SK-N-SH (cell line): Measurements from ENCODE around the gene SEMA3F.

Experiments used
- FOXM1 ChIP-seq: IDR thresholded peaks from 2 replicates; pipeline ENCODE4 v1.4.0; 2012; ENCODE audit warnings: low read depth, mild to moderate bottlenecking
- JUND ChIP-seq: IDR thresholded peaks from 2 replicates; pipeline ENCODE4 v1.4.0; 2012
- POLR2AphosphoS5 ChIP-seq: IDR thresholded peaks from 2 replicates; pipeline ENCODE4 v1.6.1; 2012; ENCODE audit warnings: low read depth, low read length
- TCF12 ChIP-seq: IDR thresholded peaks from 2 replicates; pipeline ENCODE4 v1.4.0; 2012
- TF ChIP-seq, protein P1 (sequence below): fragments of 200-600 bp; sonication (generic); IDR thresholded peaks from 2 replicates; pipeline ENCODE4 v1.6.1; 2017; ENCODE audit warnings: antibody characterized with exemption, mild to moderate bottlenecking, moderate library complexity

DNA sequence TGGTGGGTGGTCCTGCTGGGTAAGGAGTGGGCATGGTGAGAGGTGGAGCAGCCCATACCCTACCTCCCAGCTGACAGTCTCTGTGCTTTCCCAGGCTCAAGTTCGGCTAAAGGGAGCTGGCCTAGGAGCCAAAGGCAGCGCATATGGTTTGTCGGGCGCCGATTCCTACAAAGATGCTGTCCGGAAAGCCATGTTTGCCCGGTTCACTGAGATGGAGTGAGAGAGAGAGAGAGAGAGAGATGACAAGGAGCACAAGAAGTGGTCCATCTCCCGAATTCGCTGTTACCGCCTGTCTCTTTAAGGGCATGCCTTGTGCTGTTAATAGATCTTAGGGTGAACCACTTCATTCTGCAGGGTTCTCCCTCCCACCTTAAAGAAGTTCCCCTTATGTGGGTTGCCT lies 36.9 kb upstream of the SEMA3F start:
- TF ChIP-seq, protein P1, sequence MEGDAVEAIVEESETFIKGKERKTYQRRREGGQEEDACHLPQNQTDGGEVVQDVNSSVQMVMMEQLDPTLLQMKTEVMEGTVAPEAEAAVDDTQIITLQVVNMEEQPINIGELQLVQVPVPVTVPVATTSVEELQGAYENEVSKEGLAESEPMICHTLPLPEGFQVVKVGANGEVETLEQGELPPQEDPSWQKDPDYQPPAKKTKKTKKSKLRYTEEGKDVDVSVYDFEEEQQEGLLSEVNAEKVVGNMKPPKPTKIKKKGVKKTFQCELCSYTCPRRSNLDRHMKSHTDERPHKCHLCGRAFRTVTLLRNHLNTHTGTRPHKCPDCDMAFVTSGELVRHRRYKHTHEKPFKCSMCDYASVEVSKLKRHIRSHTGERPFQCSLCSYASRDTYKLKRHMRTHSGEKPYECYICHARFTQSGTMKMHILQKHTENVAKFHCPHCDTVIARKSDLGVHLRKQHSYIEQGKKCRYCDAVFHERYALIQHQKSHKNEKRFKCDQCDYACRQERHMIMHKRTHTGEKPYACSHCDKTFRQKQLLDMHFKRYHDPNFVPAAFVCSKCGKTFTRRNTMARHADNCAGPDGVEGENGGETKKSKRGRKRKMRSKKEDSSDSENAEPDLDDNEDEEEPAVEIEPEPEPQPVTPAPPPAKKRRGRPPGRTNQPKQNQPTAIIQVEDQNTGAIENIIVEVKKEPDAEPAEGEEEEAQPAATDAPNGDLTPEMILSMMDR: no peak
- TF ChIP-seq JUND (no peak), POLR2AphosphoS5 (no peak), FOXM1 (no peak), TCF12 (no peak)
